Fibroblast of skin of left biceps (primary cell): Measurements from ENCODE around the gene PAPPA.
A peak's percentile ranks its signal among the peaks of the same experiment; 100 is the strongest.

Source experiments
- DNase-seq, 2 experiments: peaks; one replicate each; pipeline ENCODE4 v3.0.0-alpha.2; 2013; ENCODE audit warnings: low read depth in 2 of 2

PAPPA gene

DNA sequence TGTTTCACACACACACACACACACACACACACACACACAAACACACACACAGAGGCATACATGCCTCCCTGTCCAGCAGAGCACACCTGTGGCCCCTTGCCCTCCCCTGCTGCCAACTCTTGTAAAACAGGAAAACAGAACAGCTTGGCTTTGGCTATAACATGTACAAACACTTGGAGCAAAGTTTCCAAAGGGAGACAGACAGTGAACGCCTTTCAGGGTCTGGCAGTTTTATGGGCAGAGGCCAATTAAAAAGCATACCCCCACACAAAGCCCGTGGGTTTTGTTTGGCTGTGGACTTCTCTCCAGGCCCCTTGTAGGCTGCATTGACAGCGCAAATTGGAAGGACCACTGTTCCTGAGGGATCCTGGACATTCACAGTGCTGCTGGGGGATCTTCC lies 265.6 kb downstream of the PAPPA start:
- no peak for DNase-seq

DNA sequence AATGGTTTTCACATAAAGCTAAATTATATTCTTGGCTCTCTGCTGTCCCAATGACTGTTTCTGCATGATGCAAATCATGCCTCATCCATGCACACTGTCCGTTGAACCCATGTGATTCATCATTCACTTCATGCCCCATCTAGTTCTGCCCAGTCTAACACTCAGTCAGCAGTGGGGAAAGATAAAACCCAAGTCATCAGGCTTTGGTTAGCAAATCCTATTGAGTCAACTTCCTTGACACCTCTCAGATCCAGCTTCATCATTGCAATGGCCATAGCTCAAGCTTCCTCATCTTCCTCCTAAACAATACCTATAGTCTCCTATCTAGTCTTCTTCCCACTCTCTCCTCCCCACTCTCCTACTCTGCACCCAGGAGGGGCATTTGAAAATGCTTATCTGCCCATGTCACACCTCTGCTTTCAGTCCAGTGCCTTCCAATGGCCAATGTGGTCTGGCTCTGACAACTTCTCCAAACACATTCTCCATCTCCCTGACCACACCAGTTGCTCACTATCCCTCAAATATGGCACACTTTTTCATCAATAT lies 267.5 kb downstream of the PAPPA start:
- no peak for DNase-seq

DNA sequence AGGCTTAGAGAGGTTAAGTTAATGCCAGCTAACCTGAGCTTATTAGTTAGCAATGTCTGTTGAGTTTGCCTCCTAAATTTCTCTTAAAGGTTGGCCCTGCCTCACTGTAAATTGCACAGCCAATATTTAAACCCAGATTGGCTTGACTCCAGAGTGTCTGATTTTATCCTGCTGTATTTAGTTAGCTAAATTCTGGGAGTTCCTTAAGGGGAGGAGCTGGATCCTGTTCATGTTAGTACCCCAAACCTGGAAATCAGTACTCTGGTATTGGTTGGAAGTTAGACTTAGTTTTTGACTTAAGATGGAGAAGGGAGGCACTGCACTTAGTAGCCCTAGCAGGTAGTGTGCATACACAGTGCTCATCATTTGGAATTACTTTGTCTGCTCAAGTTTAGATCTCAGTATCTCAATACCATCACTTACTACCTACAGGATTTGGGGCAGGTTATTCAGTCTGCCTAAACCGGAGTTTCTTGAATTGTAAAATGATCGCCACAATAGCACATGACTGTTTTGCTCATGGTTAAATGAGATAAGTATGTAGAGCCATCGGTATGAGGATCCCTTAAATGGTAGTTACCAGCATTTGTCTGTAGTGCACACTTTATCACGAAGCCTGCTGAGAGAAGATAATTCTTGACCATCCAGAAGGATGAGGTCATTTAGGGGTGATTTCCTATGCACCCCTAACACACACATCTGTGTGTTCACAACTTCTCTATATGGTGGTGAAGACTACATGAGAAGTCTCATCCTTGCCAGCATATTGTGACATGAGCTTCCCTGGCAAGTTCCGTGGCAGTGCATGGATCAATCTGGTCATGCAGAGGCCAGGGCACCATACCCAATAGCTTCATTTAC lies 268.8 kb downstream of the PAPPA start:
- DNase-seq: no peak

DNA sequence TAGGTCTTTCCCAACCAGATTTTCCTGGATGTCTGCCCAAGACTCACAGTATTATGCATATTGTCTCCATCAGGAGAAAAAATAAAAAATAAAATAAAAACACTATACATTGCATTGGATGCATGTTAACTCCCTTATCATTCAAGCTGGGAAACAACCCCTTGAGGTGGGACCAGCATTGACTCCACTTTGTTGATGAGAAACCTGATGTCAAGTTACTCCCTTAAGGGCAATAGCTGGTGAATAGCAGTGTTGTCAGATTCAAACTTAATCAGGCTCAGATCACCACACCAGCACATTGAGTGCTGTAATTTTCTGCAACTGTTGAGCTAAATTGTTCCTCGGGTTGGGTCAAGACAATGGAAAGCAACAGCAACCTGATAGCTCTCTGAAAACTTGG lies 269.6 kb downstream of the PAPPA start:
- no peak for DNase-seq

DNA sequence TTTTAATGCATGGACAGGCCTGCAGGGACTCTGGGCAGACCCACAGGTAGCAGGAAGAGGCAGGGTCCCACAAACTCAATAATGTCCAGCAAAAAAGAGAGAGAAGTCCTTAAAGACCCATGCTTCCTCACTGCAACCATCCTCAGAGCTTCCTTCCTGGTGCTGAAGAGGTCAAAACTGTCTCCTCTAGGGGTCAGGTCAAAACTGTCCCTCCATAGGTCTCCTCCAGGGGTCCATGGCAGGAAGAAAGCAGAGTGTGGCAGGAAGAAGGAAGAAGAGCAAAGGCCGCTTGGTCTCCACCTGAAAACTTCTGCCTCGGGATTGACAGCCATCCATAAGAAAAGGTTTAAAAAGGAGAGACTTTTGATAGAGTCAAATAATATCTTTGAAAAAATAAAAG lies 271.7 kb downstream of the PAPPA start:
- DNase-seq: no peak

DNA sequence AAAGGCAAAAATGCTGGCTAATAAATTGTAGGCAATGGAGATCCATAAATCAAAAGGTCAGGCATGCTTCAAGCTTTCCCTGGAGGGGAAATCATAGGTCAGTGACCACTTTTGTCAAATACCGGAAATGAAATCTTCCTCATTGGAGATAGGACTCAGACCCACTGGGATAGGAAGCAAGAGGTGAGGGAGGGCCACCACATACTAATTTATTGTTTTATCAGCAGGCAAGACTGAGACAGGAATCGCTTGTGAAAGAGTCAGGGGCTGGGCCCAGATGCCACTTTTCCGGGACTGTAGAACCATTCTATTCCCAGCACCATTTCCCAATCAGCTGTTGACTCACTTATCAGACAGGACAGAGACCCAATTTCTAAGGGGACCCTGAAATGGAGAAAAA lies 277.3 kb downstream of the PAPPA start:
- no peak for DNase-seq

DNA sequence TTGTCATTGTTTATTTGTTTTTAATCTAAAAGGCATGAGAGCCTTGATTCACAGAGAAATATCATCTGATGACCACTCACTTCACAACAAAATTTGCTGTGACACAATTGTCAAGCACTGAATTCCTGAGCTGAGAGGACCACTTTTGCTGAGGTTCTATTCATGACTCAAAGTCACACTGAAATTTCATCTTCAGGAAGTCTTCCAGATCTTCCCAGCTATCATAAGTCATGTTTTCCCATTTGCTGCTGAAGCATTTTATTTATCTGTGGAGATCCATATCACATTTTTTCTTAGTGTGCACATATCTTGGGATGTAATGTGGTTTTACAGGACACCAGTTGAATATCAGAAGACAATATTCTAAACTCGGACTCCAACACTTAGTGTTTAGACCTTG lies 278.5 kb downstream of the PAPPA start:
- DNase-seq: no peak

DNA sequence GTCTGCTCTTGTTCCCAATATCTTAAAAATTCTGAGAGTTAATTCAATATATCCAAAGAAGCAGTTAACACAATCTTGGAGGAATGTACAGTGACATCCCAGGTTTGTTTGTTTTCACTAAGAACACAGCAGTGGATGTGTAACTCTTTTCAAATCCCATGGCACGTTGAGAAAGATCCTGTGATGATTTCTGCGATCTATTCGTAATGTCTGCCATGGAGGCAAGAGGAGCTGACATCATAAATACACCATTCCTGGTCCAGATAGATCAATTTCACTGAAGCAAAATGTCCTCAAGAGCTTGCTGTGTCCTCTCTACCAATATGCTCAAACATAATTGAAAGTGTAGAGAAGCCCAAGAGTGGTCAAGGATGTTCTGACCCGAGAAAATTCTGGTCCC lies 280.7 kb downstream of the PAPPA start:
- DNase-seq: no peak

DNA sequence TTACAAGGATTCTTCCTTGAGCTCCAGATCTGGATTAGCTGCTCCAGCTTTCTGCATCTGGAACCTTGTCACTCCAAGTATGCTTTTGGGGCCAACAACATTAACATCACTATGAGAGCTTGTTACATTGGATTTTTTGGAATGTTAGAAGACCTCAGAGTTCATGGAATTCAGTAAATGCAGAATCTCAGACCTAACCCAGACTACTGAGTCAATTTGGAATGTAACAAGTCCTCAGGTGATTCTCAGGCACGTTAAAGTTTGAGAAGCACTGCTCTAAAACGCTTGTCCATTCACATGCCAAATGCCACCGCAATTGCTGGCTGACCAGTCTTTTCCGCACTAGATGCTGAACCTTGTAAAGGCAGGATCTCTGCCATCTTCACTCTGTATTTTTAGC lies 282.1 kb downstream of the PAPPA start:
- peak in 1 of 2 experiments; percentile 18 for DNase-seq

DNA sequence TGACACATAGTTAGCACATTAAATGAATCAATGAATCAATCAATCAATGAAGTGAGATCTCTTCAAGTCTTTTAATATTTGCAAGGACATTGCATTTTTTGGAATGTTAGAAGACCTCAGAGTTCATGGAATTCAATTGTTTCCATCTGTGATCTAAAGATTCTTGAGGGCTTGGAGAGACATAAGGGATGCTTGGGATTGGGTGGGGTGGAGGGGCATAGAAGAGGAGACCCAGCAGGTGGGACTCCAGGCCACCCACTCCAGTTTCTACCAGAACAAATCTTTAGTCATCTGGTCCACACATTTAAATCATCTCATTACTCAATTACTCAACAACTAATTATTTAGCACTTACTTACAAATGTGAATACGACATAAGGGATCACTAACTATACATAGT lies 282.5 kb downstream of the PAPPA start:
- peak in 1 of 2 experiments; percentile 19 for DNase-seq

DNA sequence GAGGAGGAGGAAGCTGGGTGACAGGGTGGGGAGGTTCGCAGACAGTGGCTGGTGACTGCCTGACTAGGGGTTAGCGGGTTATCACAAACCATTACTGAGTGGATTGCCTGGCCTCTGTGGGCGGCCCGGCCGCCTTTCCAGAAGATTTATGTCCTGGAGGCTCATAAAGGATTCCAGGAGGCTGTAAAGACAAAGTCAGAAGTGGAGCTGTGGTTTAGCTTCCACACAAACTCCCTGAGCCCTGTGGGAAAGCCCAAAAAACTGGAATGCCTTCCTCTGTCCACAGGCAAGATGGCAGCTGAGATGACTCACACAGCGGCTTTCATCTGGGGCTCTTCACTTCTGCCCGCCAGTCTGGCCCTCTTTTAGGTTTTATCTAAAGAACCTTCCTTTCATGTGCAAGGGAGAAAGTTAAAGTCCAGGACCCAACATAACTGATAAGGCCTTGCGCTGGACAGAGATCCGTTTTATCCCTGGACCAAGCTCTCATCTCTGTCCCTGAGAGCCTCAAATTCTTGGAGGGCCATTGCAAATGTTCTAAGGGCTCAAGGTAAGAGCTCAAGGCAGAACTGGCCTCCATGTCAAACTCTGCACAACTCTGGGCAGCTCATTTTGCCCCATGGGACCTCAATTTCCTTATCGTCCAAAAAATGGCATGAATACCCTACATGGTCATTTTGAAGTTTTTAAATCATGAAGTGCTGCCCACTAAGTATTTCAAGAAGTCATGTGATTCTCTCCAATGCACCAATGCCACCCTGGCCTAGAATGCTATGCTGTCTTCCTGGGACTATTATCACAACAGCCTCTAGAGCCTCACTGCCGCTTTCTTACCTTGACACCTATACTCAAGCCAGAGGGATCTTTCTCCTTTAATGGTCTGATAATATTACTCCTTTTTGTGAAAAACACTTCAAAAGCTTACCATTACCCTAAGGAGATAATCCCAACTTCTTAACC lies 284.1 kb downstream of the PAPPA start:
- DNase-seq: no peak

DNA sequence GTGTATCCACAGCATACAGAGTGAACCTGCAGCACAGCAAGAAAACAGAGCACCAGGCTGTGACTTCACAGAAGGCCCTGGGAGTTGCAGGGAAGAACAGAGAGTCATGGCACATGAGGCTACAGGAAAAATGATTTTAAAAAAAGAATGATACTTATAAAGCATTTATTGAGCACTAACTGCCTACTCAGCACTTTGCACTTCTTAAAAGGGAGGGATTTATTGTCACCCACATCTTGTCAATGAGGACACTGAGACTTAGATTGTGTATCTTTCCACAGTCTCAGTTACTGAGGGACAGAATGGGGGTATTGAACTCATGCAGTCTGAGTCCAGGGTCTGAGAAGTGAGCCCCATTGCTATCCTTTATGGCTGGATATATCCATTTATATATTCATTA lies 288.9 kb downstream of the PAPPA start:
- DNase-seq: no peak

DNA sequence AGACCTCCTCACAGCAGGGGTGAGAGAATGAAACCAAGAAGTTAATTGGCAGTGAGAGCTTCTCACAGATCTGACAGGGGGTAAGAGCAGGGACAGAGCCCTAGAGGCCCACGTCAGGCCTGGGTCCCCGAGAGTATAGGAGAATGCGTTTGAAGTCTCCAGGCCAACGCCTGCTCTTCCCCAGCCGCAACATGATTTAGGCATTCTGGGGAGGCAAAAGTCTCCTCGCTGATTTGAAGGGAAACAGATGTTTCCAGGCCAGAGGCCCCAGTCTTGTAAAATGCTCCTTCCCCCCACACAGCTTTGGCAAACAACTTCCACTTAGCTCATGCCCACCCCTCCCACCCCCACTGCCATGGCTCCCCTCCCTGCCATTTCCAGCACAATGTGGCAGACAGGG lies 294.3 kb downstream of the PAPPA start:
- peak in 1 of 2 experiments; percentile 23 for DNase-seq

DNA sequence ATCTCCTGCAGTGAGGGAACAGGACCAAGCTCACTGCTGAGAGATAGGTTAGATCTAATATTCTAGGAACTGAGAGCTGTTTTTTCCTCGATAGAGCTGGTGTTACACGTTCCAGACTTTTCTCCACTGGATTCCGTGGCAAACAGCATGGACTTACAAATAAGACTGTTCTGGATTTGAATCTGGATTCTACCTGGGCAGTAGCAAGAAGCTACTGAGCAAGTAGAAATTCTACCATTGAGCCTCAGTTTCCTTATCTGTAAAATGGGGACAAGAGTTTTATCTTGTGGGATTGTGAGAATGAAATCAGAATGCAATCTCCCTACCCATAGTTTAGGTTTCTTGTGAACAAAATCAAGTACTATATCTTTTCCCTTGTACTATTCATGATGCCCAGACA lies 294.8 kb downstream of the PAPPA start:
- DNase-seq: no peak

DNA sequence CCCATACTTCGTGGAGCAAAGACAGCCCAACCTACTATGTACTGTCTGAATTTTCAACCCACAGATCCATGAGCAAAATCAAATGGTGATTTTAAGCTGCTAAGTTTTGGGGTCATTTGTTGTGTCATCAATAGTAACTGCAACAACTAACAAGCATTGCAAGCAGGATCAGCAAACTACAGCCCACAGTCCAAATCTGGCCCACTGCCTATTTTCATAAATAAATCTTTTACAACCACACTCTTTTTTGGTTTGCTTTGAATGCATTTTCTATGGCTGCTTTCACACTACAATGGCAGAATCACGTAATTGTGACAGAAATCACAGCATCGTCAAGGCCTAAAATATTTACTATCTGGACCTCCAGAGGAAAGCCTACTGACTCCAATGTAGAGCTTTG lies 296.4 kb downstream of the PAPPA start:
- DNase-seq: no peak

DNA sequence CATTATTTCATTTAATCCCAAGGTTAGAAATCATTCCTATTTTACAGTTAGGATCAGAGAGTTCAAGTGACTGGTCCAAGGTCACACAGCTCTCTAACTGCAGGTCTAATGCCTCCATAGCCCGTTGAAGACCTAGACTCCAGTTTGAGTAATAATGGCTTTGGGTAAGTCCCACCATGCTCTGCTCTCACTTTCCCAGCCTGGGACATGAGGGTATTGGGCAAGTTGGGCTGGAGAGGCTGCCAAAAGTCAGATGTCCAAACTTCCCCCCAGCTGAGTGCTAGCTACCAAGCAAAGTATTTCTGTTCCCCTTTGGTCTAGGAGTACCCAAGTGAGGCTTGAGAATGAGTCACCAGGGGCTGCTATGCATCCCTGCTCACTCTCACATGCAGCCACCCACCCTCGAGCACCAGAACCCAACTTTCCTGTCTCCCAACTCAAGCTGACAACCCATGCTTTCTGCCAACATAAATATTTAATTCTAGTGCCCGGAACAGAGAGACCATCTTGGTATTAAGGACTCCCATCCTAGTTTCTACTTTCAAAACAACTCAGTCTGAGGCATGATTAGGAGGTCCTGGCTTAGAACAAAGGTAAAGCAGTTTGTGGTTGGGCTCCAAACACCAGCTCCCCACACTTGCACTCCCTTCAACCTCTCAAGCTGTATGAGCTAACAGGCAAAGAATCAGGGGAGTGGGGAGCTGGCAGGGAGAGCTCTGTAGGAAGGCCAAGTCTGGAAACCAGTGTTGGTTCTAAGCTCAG lies 297.0 kb downstream of the PAPPA start:
- DNase-seq: peak; percentile 40 to 43

DNA sequence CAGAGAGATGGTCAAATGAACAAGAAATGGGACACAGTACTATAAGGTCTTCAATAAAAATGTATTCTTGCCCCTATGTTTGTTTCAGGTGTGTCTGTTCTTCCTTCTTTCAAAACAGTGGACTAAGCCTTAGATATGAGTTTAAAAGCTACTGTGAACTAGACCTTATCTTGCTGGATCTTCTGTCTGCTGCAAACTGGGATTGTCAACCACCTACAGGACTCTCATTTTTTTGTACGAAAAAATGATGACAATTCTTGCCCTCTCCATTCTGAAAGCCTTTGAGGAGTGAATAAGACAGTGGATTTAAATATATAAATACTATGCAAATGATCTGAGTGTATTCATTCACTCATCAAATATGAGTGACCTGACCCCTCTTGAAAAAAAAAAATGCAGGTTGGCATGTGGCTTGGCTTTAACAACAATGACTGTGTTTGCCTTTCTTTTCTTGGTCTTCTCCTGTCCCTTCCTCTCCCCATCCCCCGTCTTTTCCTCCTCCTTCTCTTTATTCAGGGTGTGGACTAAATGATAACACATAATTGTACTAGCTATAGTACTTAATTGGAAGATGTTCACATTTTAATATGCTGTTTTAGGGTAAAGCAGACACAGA lies 298.0 kb downstream of the PAPPA start:
- DNase-seq: no peak
